Astrocyte of the cerebellum (primary cell): Measurements from ENCODE around the gene ATF6B.
"Not testable (repeated sequence)": the region's sequence is repeated elsewhere in the genome, so short reads cannot be mapped to it uniquely, and the experiment has no call there.

Source experiments
- DNase-seq: peaks from one replicate; pipeline ENCODE4 v3.0.0-alpha.2; 2011; ENCODE audit warnings: low read depth
- H3K4me3 ChIP-seq: 2 replicates; pipeline ENCODE4 v1.5.1; 2011; ENCODE audit warnings: mild to moderate bottlenecking, low read depth, low read length, moderate library complexity
- CTCF ChIP-seq: IDR thresholded peaks from 2 replicates; pipeline ENCODE4 v1.5.1; 2012; ENCODE audit warnings: low read length, low read depth, moderate library complexity, mild to moderate bottlenecking; ENCODE audit errors: missing control alignments
- in situ Hi-C: cut with HindIII; loops from 2 replicates; pipeline ENCODE4 v1.10.0; 2017; ENCODE audit warnings: low sequenced_read_pairs

The ATF6B gene

GRCh38 chr6:32069460-32069859 is 58.6 kb downstream of the ATF6B start:
- TF ChIP-seq CTCF: no peak
- no peak for DNase-seq
- in situ Hi-C loops: no loop called here
- H3K4me3 ChIP-seq: no peak overlapping the region

- DNase-seq: no peak
- in situ Hi-C loops: no loop called here
- TF ChIP-seq CTCF: no peak
- H3K4me3 ChIP-seq: no peak overlapping the region
These were observed 59.2 kb downstream of the ATF6B start for GRCh38 chr6:32068867-32069266.

- in situ Hi-C loops, DNase-seq, H3K4me3 ChIP-seq: not testable (repeated sequence)
These were observed 59.7 kb downstream of the ATF6B start for GRCh38 chr6:32068315-32068714.

- DNase-seq, H3K4me3 ChIP-seq, in situ Hi-C loops: not testable (repeated sequence)
These were observed 60.5 kb downstream of the ATF6B start for GRCh38 chr6:32067521-32067920.
